ENCODE results near the gene ACAT1.

The ACAT1 gene

DNA sequence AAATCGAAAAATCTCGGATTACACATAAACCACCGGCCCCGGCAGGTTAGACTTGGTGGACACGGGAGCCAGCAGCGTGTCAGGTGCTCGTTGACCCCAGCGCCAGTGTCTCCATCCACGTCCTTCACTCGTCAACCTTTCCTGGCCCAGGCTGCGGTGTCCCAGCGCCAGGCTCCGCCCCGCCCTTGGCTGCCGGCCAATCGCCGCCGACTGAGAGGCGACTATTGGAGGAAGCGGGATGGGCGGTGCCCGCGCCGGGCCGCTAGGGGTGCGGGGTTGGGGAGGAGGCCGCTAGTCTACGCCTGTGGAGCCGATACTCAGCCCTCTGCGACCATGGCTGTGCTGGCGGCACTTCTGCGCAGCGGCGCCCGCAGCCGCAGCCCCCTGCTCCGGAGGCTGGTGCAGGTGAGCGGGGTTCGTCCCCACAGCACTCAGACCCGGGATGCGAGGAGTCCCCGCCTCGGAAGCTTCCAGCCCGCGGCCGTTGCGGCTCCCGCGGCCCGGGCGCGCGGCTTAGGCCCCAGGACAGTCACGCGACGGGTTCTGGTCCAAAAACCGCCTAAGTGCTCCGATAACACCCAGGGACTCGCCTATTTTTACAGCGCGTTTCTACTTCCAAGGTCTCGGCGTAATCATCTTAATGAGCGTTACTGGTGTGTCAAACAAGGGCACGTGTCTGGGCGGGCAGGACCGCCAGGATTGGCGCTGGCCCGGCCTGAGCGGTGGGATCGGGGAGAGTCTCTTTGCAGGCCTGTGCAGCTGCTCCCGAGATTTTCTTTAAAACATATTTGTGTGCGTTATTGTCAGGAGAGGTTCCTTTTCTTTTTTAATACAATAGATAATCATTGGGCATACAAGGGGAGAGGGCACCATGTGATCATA, at the start of gene ACAT1:
Gene ACAT1, plus strand, starts transcription at position 294 of the 882 bp plus-strand sequence. Its CDS starts 40 bp downstream, at position 334.
- TF ChIP-seq, protein P1, sequence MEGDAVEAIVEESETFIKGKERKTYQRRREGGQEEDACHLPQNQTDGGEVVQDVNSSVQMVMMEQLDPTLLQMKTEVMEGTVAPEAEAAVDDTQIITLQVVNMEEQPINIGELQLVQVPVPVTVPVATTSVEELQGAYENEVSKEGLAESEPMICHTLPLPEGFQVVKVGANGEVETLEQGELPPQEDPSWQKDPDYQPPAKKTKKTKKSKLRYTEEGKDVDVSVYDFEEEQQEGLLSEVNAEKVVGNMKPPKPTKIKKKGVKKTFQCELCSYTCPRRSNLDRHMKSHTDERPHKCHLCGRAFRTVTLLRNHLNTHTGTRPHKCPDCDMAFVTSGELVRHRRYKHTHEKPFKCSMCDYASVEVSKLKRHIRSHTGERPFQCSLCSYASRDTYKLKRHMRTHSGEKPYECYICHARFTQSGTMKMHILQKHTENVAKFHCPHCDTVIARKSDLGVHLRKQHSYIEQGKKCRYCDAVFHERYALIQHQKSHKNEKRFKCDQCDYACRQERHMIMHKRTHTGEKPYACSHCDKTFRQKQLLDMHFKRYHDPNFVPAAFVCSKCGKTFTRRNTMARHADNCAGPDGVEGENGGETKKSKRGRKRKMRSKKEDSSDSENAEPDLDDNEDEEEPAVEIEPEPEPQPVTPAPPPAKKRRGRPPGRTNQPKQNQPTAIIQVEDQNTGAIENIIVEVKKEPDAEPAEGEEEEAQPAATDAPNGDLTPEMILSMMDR (IDR thresholded peaks at IDR 0.05; ENCODE audit: borderline replicate concordance, control extremely low read depth, extremely low read depth, insufficient read depth, missing control alignments), result no peak
- DNase-seq (ENCODE audit: low spot score), result peak; percentile 94
- in situ Hi-C loops (cut with MboI; ENCODE audit: low sequenced_read_pairs, unreplicated experiment), result no loop called here

DNA sequence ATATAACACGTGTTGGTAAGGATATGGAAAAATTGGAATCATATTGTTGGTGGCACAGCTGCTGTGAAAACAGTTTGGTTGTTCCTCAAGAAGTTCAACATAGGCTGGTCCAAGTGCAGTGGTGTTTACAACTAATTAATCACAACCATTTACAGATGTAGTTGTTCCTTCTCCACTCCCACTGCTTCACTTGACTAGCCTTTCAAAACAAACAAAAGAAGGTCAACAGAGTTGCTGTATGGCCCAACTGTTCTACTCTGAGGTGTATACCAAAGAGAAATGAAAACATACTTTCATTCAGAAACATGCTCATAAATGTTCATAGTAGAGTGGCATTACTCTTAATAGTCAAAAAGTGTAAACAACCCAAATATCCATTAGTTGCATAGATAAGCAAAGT, 36.6 kb upstream of the ACAT1 start:
- DNase-seq (ENCODE audit: low spot score), result no peak
- TF ChIP-seq, protein P1 (IDR thresholded peaks at IDR 0.05; ENCODE audit: borderline replicate concordance, control extremely low read depth, extremely low read depth, insufficient read depth, missing control alignments), result no peak
- in situ Hi-C loops (cut with MboI; ENCODE audit: low sequenced_read_pairs, unreplicated experiment), result no loop called here

DNA sequence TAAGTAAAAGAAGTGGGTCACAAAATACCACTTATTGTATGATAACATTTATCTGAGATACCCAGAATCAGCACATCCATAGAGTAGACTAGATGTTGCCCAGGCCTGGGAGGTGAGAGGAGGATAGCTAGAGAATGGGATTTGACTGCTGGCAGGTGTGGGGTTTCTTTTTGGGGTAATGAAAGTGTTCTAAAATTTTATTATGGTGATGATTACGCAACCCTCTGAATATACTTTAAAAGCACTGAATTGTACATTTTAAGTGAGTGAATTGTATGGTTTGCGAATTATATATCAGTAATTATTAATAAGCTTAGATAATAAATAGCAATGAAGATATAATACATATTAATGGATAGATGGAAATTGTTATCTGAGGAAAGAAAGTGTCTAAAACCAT, 35.7 kb upstream of the ACAT1 start:
- in situ Hi-C loops (cut with MboI; ENCODE audit: low sequenced_read_pairs, unreplicated experiment), result no loop called here
- TF ChIP-seq, protein P1 (IDR thresholded peaks at IDR 0.05; ENCODE audit: borderline replicate concordance, control extremely low read depth, extremely low read depth, insufficient read depth, missing control alignments), result no peak
- no peak for DNase-seq (ENCODE audit: low spot score)

DNA sequence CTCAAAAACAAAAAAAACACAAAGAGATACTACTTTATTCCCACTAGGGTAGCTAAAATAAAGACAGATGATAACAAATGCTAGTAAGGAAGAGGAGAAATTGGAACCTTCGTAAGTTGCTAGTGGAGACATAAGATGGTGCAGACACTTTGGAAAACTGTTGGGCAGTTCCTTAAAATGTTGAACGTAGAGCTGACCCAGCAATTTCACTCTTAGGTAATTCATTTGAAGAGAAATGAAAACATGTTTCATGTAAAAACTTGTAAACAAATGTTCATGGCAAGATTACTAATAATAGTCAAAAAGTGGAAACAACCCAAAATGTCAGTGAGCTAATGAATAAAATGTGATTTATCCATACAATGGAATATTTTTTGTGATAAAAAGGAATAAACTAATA, 29.2 kb upstream of the ACAT1 start:
- TF ChIP-seq, protein P1 (IDR thresholded peaks at IDR 0.05; ENCODE audit: borderline replicate concordance, control extremely low read depth, extremely low read depth, insufficient read depth, missing control alignments), result no peak
- in situ Hi-C loops (cut with MboI; ENCODE audit: low sequenced_read_pairs, unreplicated experiment), result no loop called here
- DNase-seq (ENCODE audit: low spot score), result no peak

DNA sequence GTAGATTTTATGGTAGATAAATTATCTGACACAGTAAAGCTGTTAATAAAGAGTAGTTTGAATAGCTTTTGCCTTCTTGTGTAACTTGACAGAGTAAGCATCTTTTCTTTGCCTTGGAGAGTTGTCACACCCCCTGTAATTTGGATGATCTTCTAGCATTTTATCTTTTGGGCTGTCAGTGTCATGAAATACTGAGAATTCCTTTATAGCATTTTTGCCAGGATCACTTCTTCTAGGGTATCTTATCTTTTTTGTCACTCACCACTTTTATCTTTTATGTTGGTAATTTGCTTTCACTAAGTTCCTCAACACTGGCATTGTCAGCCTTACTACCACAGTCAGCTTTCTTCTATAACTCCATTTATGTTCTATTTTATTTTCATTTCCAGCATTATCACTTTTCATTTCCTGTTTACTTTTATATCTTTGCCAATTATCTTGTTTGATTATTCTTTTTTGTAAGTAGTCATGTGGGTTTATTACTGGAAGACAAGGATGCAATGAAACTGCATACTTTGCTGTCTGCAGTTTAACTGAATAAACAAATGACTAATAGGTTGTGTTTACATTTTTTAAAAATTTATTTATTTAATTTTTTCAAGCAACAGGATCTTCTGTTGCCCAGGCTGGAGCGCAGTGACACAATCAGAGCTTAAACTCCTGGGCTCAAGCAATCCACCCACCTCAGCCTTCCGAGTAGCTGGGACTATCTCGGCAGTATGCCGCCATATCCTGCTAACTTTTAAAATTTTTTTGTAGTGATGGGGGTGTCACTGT, 28.1 kb upstream of the ACAT1 start:
- TF ChIP-seq, protein P1 (IDR thresholded peaks at IDR 0.05; ENCODE audit: borderline replicate concordance, control extremely low read depth, extremely low read depth, insufficient read depth, missing control alignments), result no peak
- DNase-seq (ENCODE audit: low spot score), result no peak
- in situ Hi-C loops (cut with MboI; ENCODE audit: low sequenced_read_pairs, unreplicated experiment), result no loop called here

DNA sequence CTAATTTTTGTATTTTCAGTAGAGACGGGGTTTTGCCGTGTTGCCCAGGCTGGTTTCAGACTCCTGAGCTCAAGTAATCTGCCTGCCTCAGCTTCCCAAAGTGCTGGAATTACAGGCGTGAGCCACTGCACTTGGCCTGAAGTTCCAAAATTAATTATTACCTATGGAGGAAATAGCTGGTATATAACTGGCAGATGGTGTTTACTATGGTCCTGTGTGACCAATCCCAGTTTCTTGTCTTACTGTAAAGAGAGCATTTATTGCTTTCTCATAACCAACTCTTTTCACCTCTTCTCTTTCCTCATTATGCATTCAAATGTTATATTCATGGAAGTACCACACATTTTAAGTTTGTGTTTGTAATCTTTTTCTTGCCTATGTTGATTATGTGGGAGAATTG, 24.2 kb upstream of the ACAT1 start:
- no peak for DNase-seq (ENCODE audit: low spot score)
- in situ Hi-C loops (cut with MboI; ENCODE audit: low sequenced_read_pairs, unreplicated experiment), result no loop called here
- TF ChIP-seq, protein P1 (IDR thresholded peaks at IDR 0.05; ENCODE audit: borderline replicate concordance, control extremely low read depth, extremely low read depth, insufficient read depth, missing control alignments), result no peak

Data from GM13976 (cell line).